ENCODE results near the gene KATNBL1. TPM values are rescaled to one million over a fixed set of nuclear protein-coding genes. Genes with fewer than 3 reads are reported as not detected.
A peak's percentile ranks its signal among the peaks of the same experiment; 100 is the strongest.
"Not testable (repeated sequence)": the region's sequence is repeated elsewhere in the genome, so short reads cannot be mapped to it uniquely, and the experiment has no call there.

KATNBL1 gene
- total and polyA plus RNA-seq, 2 experiments from 2014 or later = 54.8 to 77.0 TPM

DNA sequence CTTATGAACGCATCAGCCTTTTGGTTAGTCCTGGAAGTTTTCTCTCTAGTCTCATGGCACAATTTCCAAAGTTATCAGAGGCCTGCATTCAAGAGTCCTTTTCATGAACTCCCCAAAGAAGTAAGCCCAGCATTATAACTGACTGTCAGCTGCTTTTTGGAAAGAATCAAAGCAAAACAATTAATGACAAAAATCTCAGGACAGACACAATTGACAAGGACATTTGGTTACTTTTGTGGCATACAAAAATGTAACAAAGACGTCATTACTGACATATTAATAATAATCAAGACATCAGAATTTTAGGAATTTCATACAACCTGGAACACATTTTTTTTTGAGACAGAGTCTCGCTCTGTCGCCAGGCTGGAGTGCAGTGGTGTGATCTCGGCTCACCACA lies 21.2 kb downstream of the KATNBL1 start:
- Histone ChIP-seq H3K36me3 (no peaks in the 10 kb centered on the region), H3K9me3 (ENCODE audit: low read depth) (no peaks in the 10 kb centered on the region), H3K4me1 (ENCODE audit: low read depth) (no peaks in the 10 kb centered on the region), H3K4me3 (no peak overlapping the region), H3K27me3 (no peaks in the 10 kb centered on the region), H3K27ac (no peak overlapping the region)
- TF ChIP-seq, protein P1, sequence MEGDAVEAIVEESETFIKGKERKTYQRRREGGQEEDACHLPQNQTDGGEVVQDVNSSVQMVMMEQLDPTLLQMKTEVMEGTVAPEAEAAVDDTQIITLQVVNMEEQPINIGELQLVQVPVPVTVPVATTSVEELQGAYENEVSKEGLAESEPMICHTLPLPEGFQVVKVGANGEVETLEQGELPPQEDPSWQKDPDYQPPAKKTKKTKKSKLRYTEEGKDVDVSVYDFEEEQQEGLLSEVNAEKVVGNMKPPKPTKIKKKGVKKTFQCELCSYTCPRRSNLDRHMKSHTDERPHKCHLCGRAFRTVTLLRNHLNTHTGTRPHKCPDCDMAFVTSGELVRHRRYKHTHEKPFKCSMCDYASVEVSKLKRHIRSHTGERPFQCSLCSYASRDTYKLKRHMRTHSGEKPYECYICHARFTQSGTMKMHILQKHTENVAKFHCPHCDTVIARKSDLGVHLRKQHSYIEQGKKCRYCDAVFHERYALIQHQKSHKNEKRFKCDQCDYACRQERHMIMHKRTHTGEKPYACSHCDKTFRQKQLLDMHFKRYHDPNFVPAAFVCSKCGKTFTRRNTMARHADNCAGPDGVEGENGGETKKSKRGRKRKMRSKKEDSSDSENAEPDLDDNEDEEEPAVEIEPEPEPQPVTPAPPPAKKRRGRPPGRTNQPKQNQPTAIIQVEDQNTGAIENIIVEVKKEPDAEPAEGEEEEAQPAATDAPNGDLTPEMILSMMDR (IDR thresholded peaks at IDR 0.05; ENCODE audit: low read depth, low read length) = no peak
- no peak for DNase-seq (ENCODE audit: low read depth in 1 of 2, low spot score in 1 of 2)

DNA sequence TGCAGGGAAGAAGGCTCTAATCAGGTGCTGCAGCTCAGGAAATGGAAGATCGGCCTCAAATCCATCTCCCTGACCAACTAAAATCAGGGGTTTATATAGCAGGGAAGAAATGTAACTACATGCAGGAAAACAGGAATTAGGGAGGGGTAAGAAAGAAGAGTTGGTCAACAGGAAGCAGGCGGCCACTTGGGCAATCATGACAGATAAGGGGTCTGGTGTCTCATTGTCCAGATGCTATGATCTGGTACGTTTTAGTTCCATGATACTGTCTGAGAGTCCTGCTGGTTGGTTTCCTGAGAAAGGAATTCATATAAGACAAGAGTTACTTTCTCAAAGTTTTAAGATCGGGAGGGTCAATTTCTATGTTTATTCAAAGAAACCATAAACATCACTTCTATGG lies 24.2 kb downstream of the KATNBL1 start:
- H3K36me3 ChIP-seq = no peaks in the 10 kb centered on the region
- TF ChIP-seq, protein P1 (IDR thresholded peaks at IDR 0.05; ENCODE audit: low read depth, low read length) = no peak
- DNase-seq (ENCODE audit: low read depth in 1 of 2, low spot score in 1 of 2) = peak in 1 of 2 donors; percentile 40

DNA sequence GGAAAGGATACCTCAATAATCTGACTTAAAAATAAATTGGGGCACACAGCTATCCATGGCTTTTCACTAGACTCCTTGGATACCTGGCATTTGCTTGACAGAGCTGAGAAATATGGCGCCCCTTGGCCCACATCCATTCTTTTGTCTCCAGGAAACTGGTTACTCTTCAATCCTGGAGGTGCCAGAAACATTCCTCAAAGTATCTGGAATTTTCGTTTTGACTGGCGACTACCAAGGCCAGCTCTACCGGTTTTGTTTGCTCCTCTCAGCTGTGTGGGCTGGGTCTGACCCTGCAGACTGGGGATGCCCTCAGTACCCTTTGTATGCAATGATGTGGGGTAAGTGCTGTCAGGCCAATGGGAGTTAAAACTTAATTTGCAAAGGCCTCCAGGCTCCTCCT lies 27.0 kb downstream of the KATNBL1 start:
- Histone ChIP-seq H3K36me3 (no peaks in the 10 kb centered on the region), H3K9me3 (ENCODE audit: low read depth) (no peaks in the 10 kb centered on the region), H3K4me3 (no peak overlapping the region), H3K27me3 (no peaks in the 10 kb centered on the region), H3K4me1 (ENCODE audit: low read depth) (no peaks in the 10 kb centered on the region), H3K27ac (no peak overlapping the region)
- no peak for DNase-seq (ENCODE audit: low read depth in 1 of 2, low spot score in 1 of 2)
- TF ChIP-seq, protein P1 (IDR thresholded peaks at IDR 0.05; ENCODE audit: low read depth, low read length) = no peak

More for the DNA sequence above, 24.2 kb downstream of the KATNBL1 start:
- Histone ChIP-seq H3K9me3 (ENCODE audit: low read depth) (no peaks in the 10 kb centered on the region), H3K27me3 (no peaks in the 10 kb centered on the region), H3K4me1 (ENCODE audit: low read depth) (no peaks in the 10 kb centered on the region), H3K4me3 (no peak overlapping the region), H3K27ac (no peak overlapping the region)

DNA sequence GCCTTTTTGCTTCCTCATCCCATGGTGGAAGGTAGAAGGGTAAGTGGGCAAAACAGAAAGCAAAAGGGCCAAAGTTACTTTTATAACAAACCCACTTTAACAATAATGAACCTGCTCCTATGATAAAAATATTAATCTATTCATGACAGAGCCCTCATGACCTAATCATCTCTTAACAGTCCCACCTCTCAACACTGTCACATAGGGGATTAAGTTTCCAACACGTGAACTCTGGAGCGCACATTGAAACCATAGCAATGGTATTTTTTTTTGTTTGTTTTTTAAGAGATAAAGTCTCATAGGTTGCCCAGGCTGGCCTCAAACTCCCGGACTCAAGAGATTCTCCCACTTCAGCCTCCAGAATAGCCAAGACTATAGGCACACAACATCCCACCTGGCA lies 30.7 kb downstream of the KATNBL1 start:
- H3K27ac ChIP-seq = no peak overlapping the region
- H3K36me3 ChIP-seq = no peaks in the 10 kb centered on the region
- H3K4me3 ChIP-seq = no peak overlapping the region
- H3K4me1 ChIP-seq (ENCODE audit: low read depth) = no peaks in the 10 kb centered on the region
- no peak for DNase-seq (ENCODE audit: low read depth in 1 of 2, low spot score in 1 of 2)
- no peaks in the 10 kb centered on the region for H3K9me3 ChIP-seq (ENCODE audit: low read depth)
- H3K27me3 ChIP-seq = no peaks in the 10 kb centered on the region
- TF ChIP-seq, protein P1 (IDR thresholded peaks at IDR 0.05; ENCODE audit: low read depth, low read length) = no peak

DNA sequence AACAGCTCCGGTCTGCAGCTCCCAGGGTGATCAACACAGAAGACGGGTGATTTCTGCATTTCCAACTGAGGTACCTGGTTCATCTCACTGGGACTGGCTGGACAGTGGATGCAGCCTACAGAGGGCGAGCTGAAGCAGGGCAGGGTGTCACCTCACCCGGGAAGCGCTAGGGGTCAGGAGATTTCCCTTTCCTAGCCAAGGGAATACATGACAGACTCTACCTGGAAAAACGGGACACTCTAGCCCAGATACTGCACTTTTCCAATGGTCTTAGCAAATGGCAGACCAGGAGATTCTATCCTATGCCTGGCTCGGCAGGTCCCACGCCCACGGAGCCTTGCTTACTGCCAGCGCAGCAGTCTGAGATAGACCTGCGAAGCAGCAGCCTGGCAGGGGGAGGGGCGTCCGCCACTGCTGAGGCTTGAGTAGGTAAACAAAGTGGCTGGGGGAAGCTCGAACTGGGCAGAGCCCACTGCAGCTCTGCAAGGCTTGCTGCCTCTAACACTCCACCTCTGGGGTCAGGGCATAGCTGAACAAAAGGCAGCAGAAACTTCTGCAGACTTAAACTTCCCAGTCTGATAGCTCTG lies 43.8 kb downstream of the KATNBL1 start:
- not testable (repeated sequence) for H3K36me3 ChIP-seq; H3K4me3 ChIP-seq; H3K9me3 ChIP-seq (ENCODE audit: low read depth); H3K27me3 ChIP-seq; H3K4me1 ChIP-seq (ENCODE audit: low read depth)
- peak in 1 of 2 donors; percentile 1 for DNase-seq (ENCODE audit: low read depth in 1 of 2, low spot score in 1 of 2)
- peak overlapping the region; percentile 63 for H3K27ac ChIP-seq

DNA sequence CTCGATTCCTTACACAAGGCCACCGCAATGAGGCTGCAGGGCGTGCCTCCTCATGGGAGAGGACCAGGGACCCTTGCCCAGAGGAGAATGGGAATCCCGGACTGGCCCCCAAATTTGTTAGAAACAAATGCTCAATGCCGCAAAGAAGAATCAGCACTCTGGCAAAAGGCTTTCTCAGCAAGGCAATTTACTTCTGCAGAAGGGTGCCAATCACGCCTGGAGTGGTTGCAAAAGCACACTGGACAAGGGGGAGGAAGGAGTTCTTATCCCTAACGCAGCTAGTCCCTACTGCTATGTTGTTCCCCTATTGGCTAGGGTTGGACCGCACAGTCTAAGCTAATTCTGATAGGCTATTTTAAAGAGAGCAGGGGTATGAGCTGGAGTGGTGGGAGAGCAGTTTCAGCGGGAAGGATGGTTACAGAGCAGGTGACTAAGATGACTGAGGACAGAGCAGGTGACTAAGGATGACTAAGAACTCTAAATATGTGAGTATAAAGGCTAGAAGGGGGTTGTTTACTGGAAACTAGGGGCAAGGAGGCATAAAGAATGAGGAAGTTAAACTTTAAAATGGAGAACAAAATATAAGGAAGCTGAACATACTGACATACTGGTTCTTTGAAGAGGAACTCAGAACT lies 48.5 kb downstream of the KATNBL1 start:
- no peak overlapping the region for H3K27ac ChIP-seq
- TF ChIP-seq, protein P1 (IDR thresholded peaks at IDR 0.05; ENCODE audit: low read depth, low read length) = no peak
- H3K4me3 ChIP-seq = no peak overlapping the region
- no peaks in the 10 kb centered on the region for H3K36me3 ChIP-seq
- H3K4me1 ChIP-seq (ENCODE audit: low read depth) = no peaks in the 10 kb centered on the region
- no peaks in the 10 kb centered on the region for H3K9me3 ChIP-seq (ENCODE audit: low read depth)
- no peak for DNase-seq (ENCODE audit: low read depth in 1 of 2, low spot score in 1 of 2)
- no peaks in the 10 kb centered on the region for H3K27me3 ChIP-seq

Measured in cardiac muscle cell (in vitro differentiated cells and primary cell).